RPMI8226 (cell line): Measurements from ENCODE around the gene PTX4.

Experiments
- DNase-seq: peaks from one replicate; pipeline ENCODE4 v3.0.0-alpha.2; 2015

The PTX4 gene

GRCh38 chr16:1488619-1489018 is at the start of gene PTX4:
PTX4 (minus strand) TSS chr16:1488944; CDS start chr16:1488909, 35 bp downstream.
- DNase-seq = no peak

GRCh38 chr16:1537763-1538289 is 49.1 kb upstream of the PTX4 start:
- no peak for DNase-seq

- DNase-seq = no peak
Measured at GRCh38 chr16:1537138-1537577, 48.4 kb upstream of the PTX4 start.

- DNase-seq = no peak
Measured at GRCh38 chr16:1536601-1537000, 47.9 kb upstream of the PTX4 start.

- DNase-seq = no peak
Measured at GRCh38 chr16:1535391-1536291, 46.9 kb upstream of the PTX4 start.

- no peak for DNase-seq
Measured at GRCh38 chr16:1534021-1535020, 45.6 kb upstream of the PTX4 start.

- DNase-seq = no peak
Measured at GRCh38 chr16:1533443-1533951, 44.8 kb upstream of the PTX4 start, which contains the start of gene TMEM204. TMEM204 (plus strand) TSS chr16:1533666; CDS start chr16:1534276, 610 bp downstream.

GRCh38 chr16:1532771-1533170 is 44.0 kb upstream of the PTX4 start:
- DNase-seq = no peak

- DNase-seq = no peak
Measured at GRCh38 chr16:1532081-1532760, 43.5 kb upstream of the PTX4 start.

- DNase-seq = no peak
Measured at GRCh38 chr16:1531638-1531910, 42.8 kb upstream of the PTX4 start.

GRCh38 chr16:1530883-1531637 is 42.3 kb upstream of the PTX4 start:
- no peak for DNase-seq

- no peak for DNase-seq
Measured at GRCh38 chr16:1530349-1530882, 41.7 kb upstream of the PTX4 start.

- no peak for DNase-seq
Measured at GRCh38 chr16:1528921-1529537, 40.3 kb upstream of the PTX4 start.

- no peak for DNase-seq
Measured at GRCh38 chr16:1527836-1528811, 39.4 kb upstream of the PTX4 start.

GRCh38 chr16:1526608-1527555 is 38.1 kb upstream of the PTX4 start:
- no peak for DNase-seq

- DNase-seq = no peak
Measured at GRCh38 chr16:1525871-1526607, 37.3 kb upstream of the PTX4 start.

GRCh38 chr16:1524366-1524765 is 35.6 kb upstream of the PTX4 start:
- DNase-seq = no peak
